Activated T-helper 1 cell treated with Interleukin-2 at 50 U/mL for 16 hours (primary cell): ENCODE measurements around the gene PPP1R14B.
"Not testable (repeated sequence)": the region's sequence is repeated elsewhere in the genome, so short reads cannot be mapped to it uniquely, and the experiment has no call there.

ENCODE experiments used
- DNase-seq: peaks from one replicate; pipeline ENCODE4 v3.0.0-alpha.2; 2020; ENCODE audit warnings: low read depth

The PPP1R14B gene

DNA sequence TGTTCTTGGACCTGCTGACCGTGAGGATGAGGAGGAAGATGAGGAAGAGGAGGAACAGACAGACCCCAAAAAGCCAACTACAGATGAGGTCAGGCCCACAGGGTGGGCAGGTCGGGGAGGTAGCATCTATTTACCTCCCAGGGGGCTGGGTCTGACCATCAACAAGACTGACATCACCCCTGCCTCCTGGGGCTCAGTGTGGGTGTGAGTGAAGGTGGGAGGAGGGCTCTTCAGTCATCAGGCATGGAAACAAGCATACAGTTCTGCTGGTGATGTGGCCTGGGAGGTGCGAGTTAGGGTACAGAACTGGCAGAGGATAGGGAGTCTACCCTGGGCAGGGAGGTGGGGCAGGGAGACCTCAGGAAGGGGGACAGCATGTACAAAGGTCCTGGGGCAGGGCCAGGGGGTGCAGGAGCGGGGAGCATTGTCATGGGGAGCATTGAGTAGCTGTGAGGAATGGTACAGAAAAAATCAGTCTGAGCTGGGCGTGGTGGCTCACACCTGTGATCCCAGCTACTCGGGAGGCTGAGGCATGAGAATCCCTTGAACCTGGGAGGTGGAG, 13.5 kb upstream of the PPP1R14B start:
- DNase-seq, result no peak

DNA sequence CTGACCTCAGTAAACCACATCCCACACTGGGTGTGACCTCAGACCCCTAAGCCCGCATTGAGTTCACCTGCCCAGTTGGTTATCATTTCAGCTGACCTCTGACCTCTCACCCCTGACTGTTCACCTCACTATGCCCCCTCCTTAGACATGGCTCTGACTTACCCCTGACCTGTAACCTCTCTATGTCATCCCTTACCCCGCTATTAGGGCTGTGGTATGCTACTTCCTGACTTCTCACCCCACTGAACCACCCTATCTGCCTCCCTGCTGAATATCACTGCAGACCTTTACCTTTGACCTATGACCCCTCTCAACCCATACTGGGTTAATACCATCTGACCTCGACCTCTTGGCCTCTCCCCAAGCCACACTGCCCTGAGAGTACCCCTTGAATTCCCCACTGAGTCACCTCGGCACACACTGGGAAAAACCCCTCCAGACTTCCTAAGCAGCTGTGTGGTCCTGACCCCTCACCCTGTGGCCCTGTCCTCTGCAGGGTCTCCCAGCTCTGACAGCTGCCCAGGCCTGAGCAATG, 12.9 kb upstream of the PPP1R14B start:
- no peak for DNase-seq

DNA sequence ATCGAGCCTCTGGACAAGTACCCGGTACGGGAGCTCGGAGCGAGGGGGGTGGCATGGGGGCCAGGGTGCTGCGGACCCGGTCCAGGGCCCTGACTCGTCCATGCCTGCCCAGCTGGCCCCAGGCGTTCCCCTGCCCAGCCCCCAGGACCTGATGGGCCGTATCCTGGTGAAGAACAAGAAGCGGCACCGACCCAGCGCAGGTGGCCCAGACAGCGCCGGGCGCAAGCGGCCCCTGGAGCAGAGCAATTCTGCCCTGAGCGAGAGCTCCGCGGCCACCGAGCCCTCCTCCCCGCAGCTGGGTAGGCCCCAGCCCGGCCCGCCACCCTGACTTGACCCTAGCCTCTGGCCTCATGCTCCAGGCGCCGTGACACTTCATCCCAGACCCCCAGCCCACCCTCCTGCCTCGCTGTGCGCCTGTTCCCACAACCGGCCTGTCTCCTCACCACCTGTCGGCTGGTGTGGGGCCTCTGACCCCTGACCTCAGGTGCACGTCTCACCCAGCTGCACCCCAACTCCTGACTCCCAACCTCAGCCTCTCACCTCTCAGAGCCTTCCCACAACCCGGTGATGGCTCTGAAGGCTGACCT, 12.3 kb upstream of the PPP1R14B start:
- DNase-seq, result no peak

DNA sequence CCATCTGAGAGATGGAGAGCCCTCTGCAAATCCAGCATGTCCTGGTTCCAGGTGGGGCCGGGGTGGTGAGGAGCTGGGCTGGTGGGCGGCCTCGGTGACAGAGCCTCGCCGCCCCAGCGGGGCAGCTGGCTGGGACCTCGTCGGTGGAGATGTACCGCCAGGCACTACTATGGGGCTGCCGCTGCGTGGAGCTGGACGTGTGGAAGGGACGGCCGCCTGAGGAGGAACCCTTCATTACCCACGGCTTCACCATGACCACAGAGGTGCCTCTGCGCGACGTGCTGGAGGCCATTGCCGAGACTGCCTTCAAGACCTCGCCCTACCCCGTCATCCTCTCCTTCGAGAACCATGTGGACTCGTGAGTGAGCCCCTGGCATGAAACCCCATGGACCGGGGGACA, 11.6 kb upstream of the PPP1R14B start:
- DNase-seq, result no peak

DNA sequence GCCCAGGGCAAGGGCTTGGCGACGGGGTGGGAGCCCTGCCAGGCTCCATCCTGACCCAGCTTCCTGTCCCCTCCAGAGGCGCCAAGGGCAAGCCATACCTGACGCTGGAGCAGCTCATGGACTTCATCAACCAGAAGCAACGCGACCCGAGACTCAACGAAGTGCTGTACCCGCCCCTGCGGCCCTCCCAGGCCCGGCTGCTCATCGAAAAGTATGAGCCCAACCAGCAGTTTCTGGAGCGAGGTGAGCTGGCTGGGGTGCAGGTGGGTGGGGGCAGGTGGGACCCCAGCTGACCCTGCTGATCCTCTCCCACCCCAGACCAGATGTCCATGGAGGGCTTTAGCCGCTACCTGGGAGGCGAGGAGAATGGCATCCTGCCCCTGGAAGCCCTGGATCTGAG, 9.6 kb upstream of the PPP1R14B start:
- DNase-seq, result no peak

DNA sequence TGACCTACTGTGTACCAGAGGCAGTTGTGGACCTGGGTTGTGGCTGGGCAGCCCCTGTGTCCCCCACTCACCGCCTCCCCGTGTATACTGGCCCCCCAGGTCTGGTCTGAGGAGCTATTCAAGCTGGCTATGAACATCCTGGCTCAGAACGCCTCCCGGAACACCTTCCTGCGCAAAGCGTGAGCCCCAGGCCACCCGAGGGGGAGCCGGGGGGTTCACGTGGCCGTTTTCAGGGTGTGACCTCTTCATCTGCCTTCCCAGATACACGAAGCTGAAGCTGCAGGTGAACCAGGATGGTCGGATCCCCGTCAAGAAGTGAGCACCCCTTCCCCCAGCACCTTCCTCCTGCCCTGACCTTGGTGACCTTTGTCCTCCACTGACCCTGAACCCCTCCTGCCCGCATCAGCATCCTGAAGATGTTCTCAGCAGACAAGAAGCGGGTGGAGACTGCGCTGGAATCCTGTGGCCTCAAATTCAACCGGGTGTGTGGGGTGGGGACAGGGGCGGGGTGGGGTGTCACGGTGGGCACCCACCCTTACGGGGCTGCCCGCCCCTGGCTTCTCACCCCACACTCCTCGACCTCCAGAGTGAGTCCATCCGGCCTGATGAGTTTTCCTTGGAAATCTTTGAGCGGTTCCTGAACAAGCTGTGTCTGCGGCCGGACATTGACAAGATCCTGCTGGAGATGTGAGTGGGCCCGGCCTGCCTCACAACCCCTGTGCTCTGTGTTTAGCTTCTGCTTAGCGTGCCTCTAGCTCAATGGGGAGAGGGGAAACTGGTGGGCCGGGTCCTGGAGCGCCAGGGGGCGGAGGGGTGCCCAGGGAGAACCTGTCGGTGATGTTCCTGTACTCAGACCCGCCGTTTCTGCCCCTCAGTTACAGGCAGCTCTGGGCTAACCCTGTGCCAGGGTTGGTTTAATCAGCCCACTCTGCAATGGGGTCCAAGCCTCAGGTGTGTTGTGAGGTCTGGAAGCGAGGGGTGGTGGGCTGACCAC, 8.7 kb upstream of the PPP1R14B start:
- DNase-seq, result no peak

DNA sequence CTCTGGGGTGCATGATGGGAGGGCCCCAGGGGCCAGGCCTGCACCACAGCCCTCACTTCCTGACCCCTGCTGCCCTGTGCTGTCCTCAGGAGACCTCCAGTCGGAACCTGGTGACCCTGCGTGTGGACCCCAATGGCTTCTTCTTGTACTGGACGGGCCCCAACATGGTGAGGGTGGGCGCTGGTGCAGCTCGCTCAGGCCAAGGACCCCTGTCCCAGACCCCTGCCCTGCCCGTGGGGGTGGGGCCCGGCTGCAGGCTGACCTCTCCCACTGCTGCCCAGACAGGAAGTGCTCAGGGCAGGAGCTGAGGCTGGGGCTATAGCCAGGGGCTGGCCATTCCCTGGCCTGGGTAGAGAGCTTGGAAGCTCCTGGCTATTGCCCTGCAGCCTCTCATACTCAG, 7.6 kb upstream of the PPP1R14B start:
- DNase-seq, result no peak

DNA sequence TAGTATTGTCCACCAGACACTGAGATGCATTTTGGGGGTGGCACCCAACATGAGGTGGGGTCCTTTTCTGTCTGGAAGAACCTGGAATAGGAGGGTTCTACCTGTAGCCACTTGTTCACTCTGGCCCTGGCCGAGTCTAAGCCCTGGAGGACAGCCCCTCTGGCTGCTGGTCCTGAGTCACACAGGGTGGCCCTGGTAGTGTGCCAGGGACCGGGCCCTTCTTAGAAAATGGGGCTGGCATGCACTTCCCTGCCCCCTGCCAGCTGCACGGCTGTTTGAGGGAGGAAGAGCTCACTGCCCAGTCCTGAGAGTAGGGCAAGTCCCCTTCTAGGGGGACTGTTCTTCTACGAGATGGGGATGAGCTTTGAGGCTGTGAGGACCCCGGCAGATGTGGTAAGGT, 6.7 kb upstream of the PPP1R14B start:
- no peak for DNase-seq

DNA sequence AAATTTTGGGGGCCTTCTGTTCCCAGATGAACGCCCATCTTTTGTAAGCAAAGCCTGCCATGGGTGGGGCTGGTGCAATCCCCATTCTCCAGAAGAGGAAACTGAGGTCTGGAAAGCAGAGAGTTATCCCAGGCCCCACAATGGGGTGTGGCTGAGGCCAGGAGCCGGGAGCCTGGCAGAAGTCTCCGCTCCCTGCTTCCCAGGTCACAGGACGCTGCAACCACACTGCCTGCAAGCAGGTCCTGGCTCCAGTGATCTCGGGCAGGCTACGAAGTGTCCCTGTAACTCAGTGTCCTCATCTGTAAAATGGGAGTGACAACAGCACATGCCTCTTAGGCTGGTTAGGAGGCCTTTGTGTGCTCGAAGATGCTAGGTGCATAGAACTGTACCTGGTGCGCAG, 6.3 kb upstream of the PPP1R14B start:
- no peak for DNase-seq

DNA sequence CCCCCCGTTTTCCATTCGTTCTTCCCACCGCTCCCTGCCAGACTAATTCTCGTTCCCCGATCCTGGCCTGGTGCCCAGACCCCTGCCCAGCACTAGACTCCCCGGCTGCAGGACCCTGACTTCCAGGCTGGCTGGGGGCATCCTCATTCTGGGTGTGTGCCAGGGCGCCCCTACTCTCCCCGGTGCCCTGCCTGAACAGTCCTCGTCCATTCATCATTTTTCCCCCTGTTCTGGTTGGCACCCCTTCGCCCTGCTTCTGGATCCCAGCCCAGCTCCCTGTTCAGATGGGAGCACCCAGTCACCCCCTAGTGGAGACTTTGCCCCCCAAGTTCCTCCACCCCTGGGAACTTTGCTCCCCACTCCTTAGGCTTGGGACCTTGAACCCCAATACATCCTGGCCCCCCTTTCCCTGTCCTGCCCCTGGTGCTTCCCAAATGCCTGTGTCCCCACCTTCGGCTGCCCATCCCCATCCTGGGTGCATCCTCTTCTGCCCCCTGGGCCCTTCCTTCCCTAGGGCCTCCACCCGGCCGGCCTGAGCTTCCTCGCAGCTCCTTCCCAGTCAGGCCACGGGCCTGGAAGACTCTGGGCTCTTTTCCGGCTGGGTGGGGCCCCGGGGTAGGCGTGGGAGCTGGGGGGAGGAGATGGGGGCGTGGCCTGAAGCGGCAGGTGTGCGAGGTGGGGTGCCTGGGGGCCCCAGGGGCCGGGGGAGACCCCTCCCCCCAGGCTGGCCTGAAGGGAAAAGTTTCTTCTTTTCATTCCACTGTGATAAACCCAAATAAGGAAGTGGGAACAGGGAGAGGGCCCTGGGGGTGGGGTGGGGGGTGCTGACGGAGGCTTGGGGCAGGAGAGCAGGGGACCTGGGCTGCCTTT, 5.5 kb upstream of the PPP1R14B start:
- DNase-seq, result no peak

DNA sequence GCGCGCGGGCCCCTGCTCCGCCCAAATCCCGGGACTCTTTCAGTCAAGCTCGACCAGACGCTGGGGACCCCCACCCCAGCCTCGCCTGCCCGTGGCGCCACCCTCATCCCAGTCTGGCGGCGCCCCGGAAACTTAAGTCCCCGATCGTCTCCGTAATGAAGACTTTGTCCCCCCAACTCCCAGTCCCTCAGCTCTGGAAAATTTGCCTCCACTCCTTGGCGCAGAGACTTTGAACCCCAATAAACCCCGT, 4.9 kb upstream of the PPP1R14B start:
- DNase-seq, result no peak

DNA sequence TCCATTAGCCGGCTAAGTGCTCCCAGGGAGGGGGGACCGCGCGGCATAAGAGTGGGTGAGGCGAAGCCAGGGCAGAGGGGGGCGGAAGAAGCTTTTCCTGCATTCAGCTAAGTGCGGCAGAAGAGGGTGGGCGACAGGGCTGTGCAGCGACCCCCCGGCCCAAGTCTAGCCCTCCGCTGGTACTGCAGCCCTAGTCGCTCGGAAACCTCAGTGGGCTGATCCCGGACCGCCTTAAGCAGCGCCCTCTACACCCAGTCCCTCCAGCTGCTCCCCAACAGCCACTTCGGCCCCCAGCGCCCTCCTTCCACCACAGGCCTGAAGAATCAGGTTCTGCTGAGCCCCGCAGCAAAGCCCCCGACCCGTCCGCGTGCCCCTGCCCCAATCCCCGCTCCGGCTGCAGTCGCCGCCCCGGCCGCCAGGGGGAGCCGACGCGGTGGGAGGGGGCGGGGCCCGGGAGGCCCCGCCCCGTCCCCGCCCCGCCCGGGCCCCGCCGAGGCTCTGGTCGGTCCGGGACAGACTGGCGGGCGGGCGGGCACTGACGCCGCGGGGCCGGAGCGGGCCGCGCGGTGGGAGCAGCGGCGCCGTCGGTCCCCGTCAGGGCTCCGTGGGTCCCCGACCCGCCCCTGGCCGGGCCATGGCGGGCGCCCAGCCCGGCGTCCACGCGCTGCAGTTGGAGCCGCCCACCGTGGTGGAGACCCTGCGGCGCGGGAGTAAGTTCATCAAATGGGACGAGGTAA, 4.4 kb upstream of the PPP1R14B start, which contains the start of gene PLCB3:
PLCB3 (plus strand) TSS at position 515 of the 737 bp plus-strand sequence; CDS start at position 635, 120 bp downstream.
- peak; percentile 65 for DNase-seq

DNA sequence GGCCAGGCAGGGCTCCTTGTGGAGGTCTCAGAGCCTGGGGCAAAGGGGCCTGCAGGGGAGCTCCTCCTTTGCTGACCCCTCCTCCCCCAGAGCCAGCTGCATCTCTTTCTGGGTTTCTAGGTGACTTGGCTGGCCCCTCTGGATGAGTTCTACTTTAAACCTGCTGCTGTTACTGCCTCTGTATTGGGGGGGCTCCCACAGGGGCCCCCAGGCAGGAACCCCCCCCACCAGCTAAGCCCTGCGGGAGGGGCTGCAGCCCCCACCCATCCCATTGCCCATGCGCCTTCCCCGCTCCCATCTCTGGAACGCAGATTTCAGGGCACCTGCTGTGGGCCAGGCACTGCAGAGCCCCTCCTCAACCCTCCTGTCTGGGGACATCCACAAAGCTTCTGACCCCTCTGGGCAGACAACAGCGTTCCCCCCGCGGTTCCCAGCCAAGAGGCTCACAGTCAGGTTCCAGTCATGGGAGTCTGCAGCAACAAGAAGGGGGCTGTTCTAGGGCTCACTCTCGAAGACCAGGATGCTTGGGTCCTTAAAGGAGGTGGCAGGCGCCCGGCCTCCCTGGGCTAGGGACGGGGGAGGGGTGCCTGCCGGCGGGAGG, 3.8 kb upstream of the PPP1R14B start:
- DNase-seq, result no peak

DNA sequence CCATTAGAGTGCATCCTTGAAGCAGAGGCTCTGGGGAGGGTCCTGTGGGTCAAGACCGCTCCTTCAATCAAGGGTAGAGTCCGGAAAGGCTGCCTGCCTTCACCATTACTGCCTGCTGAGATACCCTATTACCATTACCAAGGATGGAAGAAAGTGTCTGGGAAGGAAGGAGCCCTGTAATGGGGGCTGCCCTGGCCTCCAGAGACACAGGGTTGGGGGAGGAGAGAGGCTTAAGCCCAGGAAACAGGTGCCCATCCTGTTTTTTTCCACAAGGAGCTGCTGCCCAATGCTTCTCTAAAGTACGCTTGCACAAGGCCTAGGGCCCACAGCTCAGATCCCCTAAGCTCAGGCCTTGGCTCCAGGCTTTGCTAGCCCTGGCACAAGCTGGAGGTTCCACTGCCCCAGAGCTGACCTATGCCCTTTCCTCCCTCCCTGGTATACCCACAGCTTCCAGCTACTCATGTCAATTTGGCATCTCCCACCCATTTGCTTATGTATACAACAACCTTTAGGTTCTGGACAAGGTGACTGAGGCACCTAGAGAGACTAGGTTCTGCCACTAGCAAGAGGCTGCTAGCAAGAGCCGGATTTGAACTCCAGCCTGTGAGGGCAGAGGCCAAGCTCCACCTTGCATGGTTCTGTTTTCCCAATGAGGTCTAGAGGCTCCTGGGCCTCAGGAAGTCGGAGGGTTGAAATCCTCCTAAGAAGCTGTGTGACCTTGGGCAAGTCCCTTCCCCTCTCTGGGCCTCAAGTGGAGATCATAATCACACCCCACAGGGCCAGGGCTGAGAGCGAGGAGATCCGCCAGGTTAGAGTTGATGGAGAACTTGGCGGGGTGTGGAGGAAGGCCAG, 3.0 kb upstream of the PPP1R14B start:
- no peak for DNase-seq

DNA sequence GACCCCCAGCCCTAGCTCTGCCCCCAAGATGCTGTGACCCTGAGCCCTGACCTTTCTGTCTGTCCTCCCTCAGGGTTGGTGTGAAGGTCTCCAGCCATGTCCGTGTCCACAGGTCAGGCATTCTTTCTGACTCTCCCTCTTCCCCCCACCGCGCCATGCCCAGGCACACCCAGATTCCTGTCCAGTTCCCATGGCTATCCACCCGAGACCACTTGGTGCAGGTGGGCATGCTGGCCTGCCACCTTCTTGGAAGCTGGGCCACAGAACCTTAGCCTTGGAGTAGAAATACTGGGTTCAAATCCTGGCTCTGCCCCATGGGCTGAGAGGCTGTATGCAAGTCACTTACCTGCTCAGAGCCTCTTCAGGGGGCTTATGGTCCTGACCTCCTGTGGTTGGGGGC, 2.3 kb upstream of the PPP1R14B start:
- no peak for DNase-seq

DNA sequence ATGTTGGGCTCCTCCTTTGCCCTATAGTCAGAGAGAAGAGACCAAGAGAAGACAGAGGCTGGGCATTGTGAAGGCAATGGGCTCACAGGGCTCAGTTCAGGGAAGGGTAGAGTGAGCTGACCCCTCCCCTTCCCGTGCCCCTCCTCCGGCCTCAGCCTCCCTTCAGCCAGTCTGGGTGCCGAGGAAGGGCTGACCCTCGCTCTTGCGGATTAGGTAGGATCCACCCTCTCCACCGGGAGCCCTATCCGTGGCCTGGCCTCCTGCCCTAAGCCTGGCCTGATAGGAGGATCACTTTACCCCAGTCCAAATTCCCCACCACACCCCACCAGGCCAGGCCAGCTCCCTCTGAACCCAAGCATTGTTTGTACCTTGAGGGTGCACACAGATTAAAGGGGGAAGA, 1.8 kb upstream of the PPP1R14B start:
- no peak for DNase-seq

DNA sequence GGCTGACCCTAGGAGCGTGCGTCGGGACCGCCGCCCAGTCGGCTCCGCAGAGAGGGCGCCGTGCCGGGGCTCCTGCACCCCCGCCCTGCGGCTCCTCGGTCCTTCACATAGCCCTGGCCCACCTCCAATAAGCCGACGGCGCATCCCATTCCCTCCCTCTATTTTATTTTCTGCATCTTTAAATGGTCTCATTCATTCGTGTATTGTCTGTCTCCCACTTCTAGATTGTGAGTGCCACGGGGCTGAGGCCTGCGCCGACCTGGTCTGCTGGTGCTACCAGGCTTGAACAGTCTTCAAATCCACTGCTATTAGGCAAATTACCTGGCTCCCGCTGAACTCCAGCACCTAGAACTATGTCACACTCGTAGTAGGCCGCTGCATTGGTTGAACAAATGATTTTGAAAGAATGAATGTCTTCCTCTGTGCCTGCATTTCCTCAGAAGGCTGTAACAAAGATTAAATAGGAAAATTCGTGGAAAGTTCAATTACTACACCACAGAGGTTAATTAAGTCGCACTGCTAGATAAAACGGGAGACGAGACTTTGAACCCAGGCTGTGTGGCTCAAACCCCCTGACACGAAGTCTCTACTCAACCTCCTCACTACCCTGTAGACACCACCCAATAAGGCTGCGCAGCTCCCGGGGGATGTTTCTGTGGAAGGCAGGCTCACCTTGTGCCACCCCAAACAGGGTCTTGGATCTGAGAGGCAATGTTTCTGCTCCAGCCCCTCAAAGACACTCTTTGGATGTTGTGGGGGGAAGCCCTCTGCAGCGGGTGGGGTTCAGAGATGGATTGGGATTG, 1.2 kb upstream of the PPP1R14B start:
- DNase-seq, result no peak

DNA sequence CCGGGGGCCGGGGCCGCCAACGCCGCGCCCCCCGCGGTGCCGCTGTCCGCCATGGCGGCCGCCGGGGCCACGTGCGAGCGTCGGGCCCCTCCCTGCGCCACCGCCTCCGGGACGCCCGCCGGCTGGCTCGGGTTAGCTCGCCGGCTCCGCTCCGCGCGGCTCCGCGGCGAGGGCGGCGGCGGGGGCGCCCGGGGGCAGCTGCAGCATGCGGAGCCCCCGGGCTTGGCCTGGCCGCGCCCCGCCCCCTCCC, 197 bp downstream of the PPP1R14B start:
- DNase-seq, result not testable (repeated sequence)

DNA sequence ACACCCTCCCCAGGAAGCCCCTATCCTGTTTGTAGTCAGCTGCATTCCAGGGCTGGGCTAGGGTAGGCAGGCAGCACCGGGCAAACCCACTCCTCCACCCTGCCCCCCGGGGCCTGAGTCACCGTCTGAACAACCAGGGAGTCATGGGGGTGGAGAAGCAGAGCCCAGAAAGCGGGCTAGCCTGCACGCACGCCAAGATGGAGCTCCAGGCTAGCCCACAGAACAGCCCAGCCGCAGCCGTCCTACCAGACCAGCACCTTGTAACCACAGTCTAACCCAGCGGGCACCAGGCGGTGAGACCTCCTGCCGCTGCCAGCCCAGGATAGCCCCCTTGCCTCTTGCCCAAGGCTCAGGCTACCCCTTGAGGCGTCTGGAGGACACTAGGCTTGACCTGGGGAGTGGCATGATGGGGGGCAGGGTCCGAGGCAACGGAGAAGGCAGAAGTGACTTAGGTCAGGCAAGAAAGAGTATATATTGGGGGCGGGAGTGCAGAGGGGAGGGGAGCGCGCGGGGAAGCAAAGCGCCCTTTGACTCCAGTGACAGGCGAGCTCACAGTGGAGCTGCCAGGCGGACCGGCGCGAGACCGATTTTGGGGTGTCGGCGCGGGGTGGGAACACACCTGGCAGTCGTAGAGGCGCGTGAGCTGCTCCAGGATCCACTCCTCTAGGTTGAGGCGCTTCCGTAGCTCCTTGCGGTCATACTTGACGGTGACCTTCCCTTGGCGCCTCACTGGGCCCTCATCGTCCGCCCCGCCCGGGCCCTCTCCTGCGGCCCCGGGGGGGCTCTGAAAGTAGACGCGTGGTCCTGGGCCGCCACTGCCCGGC, 734 bp downstream of the PPP1R14B start:
- peak; percentile 57 for DNase-seq
